B cell (primary cell): ENCODE data around the gene ZNF254. TPM values are rescaled to one million over a fixed set of nuclear protein-coding genes. Genes with fewer than 3 reads are reported as not detected.

Source experiments
- ATAC-seq: fragments of 200-7000 bp; cut with Tn5 transposase; one replicate; pipeline ENCODE4 v1.10.0; 2021; ENCODE audit warnings: low read depth, mild to moderate bottlenecking, moderate number of reproducible peaks, moderate library complexity
- CTCF ChIA-PET: fragments of 350-600 bp; sonication (Branson Sonifier 250); formaldehyde crosslinking; loops from one replicate; lab custom pipeline; 2021; ENCODE audit warnings: antibody characterized with exemption, inconsistent platforms; lab: Charles Lee
- POLR2A ChIA-PET: fragments of 350-600 bp; sonication (Branson Sonifier 250); formaldehyde crosslinking; loops from one replicate; lab custom pipeline; 2021; ENCODE audit warnings: antibody characterized with exemption; lab: Charles Lee
- DNase-seq: peaks from one replicate; pipeline ENCODE4 v3.0.0; 2013
- H2AFZ ChIP-seq: 2 replicates; pipeline ENCODE4 v1.6.1; 2012; ENCODE audit warnings: mild to moderate bottlenecking, low read depth, low read length; ENCODE audit not compliant: insufficient read depth, poor library complexity, severe bottlenecking
- H3K27ac ChIP-seq, 2 donors: 1 replicate in 1 of 2; 2 replicates in 1 of 2; pipeline ENCODE4 v1.5.1; 2012 to 2013; ENCODE audit warnings: low read length in 2 of 2, mild to moderate bottlenecking in 2 of 2, moderate library complexity in 1 of 2
- H3K27me3 ChIP-seq, 4 experiments: fragments of 200-600 bp in 1 of 4; sonication (generic) in 1 of 4; replicated peaks in 1 of 4; 1 replicate in 2 of 4; 2 replicates in 2 of 4; pipeline versions ENCODE4 v1.6.1 to v1.7.0; 2013 to 2016; ENCODE audit warnings: low read length in 3 of 4, mild to moderate bottlenecking in 2 of 4, mixed read lengths in 1 of 4, moderate library complexity in 1 of 4; ENCODE audit not compliant: insufficient read depth in 4 of 4, control insufficient read depth in 3 of 4; ENCODE audit errors: control extremely low read depth in 1 of 4
- H3K36me3 ChIP-seq, 2 experiments: replicated peaks in 1 of 2; 1 replicate in 1 of 2; 2 replicates in 1 of 2; pipeline versions ENCODE4 v1.6.1 to v1.7.1; 2013; ENCODE audit warnings: low read length in 1 of 2; ENCODE audit not compliant: insufficient read depth in 2 of 2, control insufficient read depth in 1 of 2; ENCODE audit errors: control extremely low read depth in 1 of 2, extremely low read depth in 1 of 2
- H3K4me1 ChIP-seq, 2 donors: fragments of 200-600 bp in 1 of 2; sonication (generic) in 1 of 2; 1 replicate in 1 of 2; 2 replicates in 1 of 2; pipeline versions ENCODE4 v1.5.1 to v1.6.1; 2013 to 2017; ENCODE audit warnings: low read length in 2 of 2; ENCODE audit not compliant: control insufficient read depth in 2 of 2, insufficient read depth in 2 of 2
- H3K4me2 ChIP-seq: replicated peaks from 2 replicates; pipeline ENCODE3; 2012; ENCODE audit warnings: mild to moderate bottlenecking, low read depth, low read length; ENCODE audit not compliant: poor library complexity, severe bottlenecking
- H3K4me3 ChIP-seq, 5 experiments: fragments of 200-600 bp in 1 of 5; sonication (generic) in 1 of 5; 1 replicate in 3 of 5; 2 replicates in 2 of 5; pipeline versions ENCODE4 v1.5.1 to v1.7.0; 2011 to 2016; ENCODE audit warnings: low read length in 4 of 5, mild to moderate bottlenecking in 4 of 5, low read depth in 2 of 5, control low read depth in 1 of 5, moderate library complexity in 1 of 5; ENCODE audit not compliant: insufficient read depth in 1 of 5; ENCODE audit errors: control extremely low read depth in 1 of 5, extremely low read depth in 1 of 5
- H3K79me2 ChIP-seq: fragments of 200-600 bp; sonication (generic); one replicate; pipeline ENCODE4 v1.6.0; 2016; ENCODE audit warnings: low read length; ENCODE audit not compliant: control insufficient read depth, insufficient read depth
- H3K9ac ChIP-seq: fragments of 200-600 bp; sonication (generic); 2 replicates; pipeline ENCODE4 v1.6.1; 2017; ENCODE audit warnings: mild to moderate bottlenecking, low read length, moderate library complexity
- H3K9me3 ChIP-seq, 3 donors: one replicate each; pipeline versions ENCODE4 v1.6.1 to v1.7.1; 2013; ENCODE audit warnings: low read length in 2 of 3; ENCODE audit not compliant: control insufficient read depth in 2 of 3, insufficient read depth in 1 of 3; ENCODE audit errors: control extremely low read depth in 1 of 3
- H4K20me1 ChIP-seq: 2 replicates; pipeline ENCODE4 v1.6.0; 2012; ENCODE audit warnings: mild to moderate bottlenecking, low read length; ENCODE audit not compliant: insufficient read depth, control insufficient read depth, poor library complexity, severe bottlenecking
- H3K27ac Mint-ChIP-seq: one replicate; pipeline ENCODE4 v1.8.0; 2021; ENCODE audit warnings: mixed read lengths
- H3K27me3 Mint-ChIP-seq: one replicate; pipeline ENCODE4 v1.8.0; 2021; ENCODE audit warnings: mixed read lengths
- H3K4me1 Mint-ChIP-seq: one replicate; pipeline ENCODE4 v1.8.0; 2021; ENCODE audit warnings: mixed read lengths
- H3K4me3 Mint-ChIP-seq: one replicate; pipeline ENCODE4 v1.8.0; 2021; ENCODE audit warnings: mixed read lengths
- H3K9me3 Mint-ChIP-seq: one replicate; pipeline ENCODE4 v1.8.0; 2022; ENCODE audit warnings: mixed read lengths; ENCODE audit not compliant: insufficient read depth
- CTCF ChIP-seq: fragments of 200-600 bp; IDR thresholded peaks from one replicate; pipeline ENCODE4 v1.8.0; 2022; ENCODE audit warnings: antibody characterized with exemption, mild to moderate bottlenecking
- EZH2 ChIP-seq: IDR thresholded peaks from 2 replicates; pipeline ENCODE4 v1.6.1; 2012; ENCODE audit warnings: borderline replicate concordance, low read depth, mild to moderate bottlenecking, moderate library complexity, low read length; ENCODE audit not compliant: insufficient read depth, poor library complexity, severe bottlenecking
- WGBS: methylation state at CpG from one replicate; pipeline ENCODE4 v1.1.5; 2013; ENCODE audit warnings: missing lambda C conversion rate; ENCODE audit not compliant: insufficient coverage; 5-methylcytosine and 5-hydroxymethylcytosine counted together
- intact Hi-C: fragments of 100-400 bp; cut with micrococcal nuclease; formaldehyde crosslinking; loops from one replicate; pipeline ENCODE4 v1.10.0; 2022
- polyA plus RNA-seq: library from polyadenylated mRNA; depleted of rRNA; stranded (reverse); fragments of >200 nt; gene quantifications from 2 replicates; pipeline ENCODE4 v1.2.3, GENCODE V29; 2012
- total RNA-seq, 2 donors: library from RNA; stranded (reverse); fragments of 120-200 nt in 1 of 2; gene quantifications; 1 replicate in 1 of 2; 2 replicates in 1 of 2; pipeline versions ENCODE4 v1.2.3 to v1.2.4, GENCODE V29; 2013 to 2022

The ZNF254 gene
- total and polyA plus RNA-seq, 2 donors (not counting 1 experiment from before 2014, with no cell fraction given): 4.2 to 28.8 TPM

GRCh38 chr19:24078680-24079079 lies 8.3 kb upstream of the ZNF254 start:
- WGBS: no CpG with 5 or more reads among the region's 4 CpGs
- Histone ChIP-seq H3K9me3 (peaks cover 0 to 2% (median 0%) of the 10 kb centered on the region in 3 donors), H3K4me1 (no peaks in the 10 kb centered on the region), H3K27me3 (no peaks in the 10 kb centered on the region), H3K79me2 (no peaks in the 10 kb centered on the region), H3K9ac (no peak overlapping the region), H3K27ac (no peak overlapping the region), H2AFZ (no peak overlapping the region), H3K4me2 (no peak overlapping the region), H3K36me3 (peaks cover 0 to 4% of the 10 kb centered on the region in 2 experiments), H4K20me1 (no peaks in the 10 kb centered on the region), H3K4me3 (no peak overlapping the region)
- no peak overlapping the region for H3K27ac Mint-ChIP-seq
- H3K4me1 Mint-ChIP-seq: peaks cover 2% of the 10 kb centered on the region
- ATAC-seq (no peak), DNase-seq (no peak)
- POLR2A ChIA-PET: no interaction called here
- no peak overlapping the region for H3K4me3 Mint-ChIP-seq
- no peaks in the 10 kb centered on the region for H3K9me3 Mint-ChIP-seq
- intact Hi-C loops: no loop called here
- TF ChIP-seq EZH2 (no peak), CTCF (no peak)
- no peaks in the 10 kb centered on the region for H3K27me3 Mint-ChIP-seq
- CTCF ChIA-PET: no interaction called here

GRCh38 chr19:24081056-24081455 lies 5.9 kb upstream of the ZNF254 start:
- no peak overlapping the region for H3K27ac Mint-ChIP-seq
- peaks cover 2% of the 10 kb centered on the region for H3K4me1 Mint-ChIP-seq
- no peaks in the 10 kb centered on the region for H3K27me3 Mint-ChIP-seq
- no peak for DNase-seq
- TF ChIP-seq CTCF: no peak
- no peak for TF ChIP-seq EZH2
- no peak overlapping the region for H3K4me3 ChIP-seq
- WGBS: 55% methylated on average over 3 of the region's 4 CpGs
- H3K4me2 ChIP-seq: no peak overlapping the region
- peaks cover 0 to 4% of the 10 kb centered on the region in 2 experiments for H3K36me3 ChIP-seq
- no peak for ATAC-seq
- no peaks in the 10 kb centered on the region for H4K20me1 ChIP-seq
- H3K79me2 ChIP-seq: peaks cover 9% of the 10 kb centered on the region
- no peaks in the 10 kb centered on the region for H3K9me3 ChIP-seq
- no peaks in the 10 kb centered on the region for H3K4me1 ChIP-seq
- CTCF ChIA-PET: no interaction called here
- H3K27ac ChIP-seq: no peak overlapping the region
- no peak overlapping the region for H3K9ac ChIP-seq
- POLR2A ChIA-PET: no interaction called here
- no peaks in the 10 kb centered on the region for H3K9me3 Mint-ChIP-seq
- no peak overlapping the region for H3K4me3 Mint-ChIP-seq
- no peaks in the 10 kb centered on the region for H3K27me3 ChIP-seq
- H2AFZ ChIP-seq: no peak overlapping the region
- intact Hi-C loops: no loop called here
